HepG2 (cell line): Measurements from ENCODE around the gene PARP8. TPM values are rescaled to one million over a fixed set of nuclear protein-coding genes. Genes with fewer than 3 reads are reported as not detected.

Experiments used
- ATAC-seq: fragments of 200-7000 bp; cut with Tn5 transposase; 3 replicates; pipeline ENCODE4 v1.9.1; 2020; ENCODE audit warnings: mild to moderate bottlenecking, moderate library complexity
- BruUV-seq: library from RNA; stranded (reverse); fragments of 400-500 nt; replicated peaks from 2 replicates; lab custom pipeline; 2021; lab: Mats Ljungman, UMichigan
- CTCF ChIA-PET: fragments of 300-600 bp; formaldehyde crosslinking; extraction: SDS; loops from one replicate; lab custom pipeline; 2021; ENCODE audit warnings: low total read pairs, inconsistent platforms, low intra/inter-chr PET ratio; lab: Yijun Ruan, JAX
- POLR2A ChIA-PET: fragments of 350-600 bp; sonication (Branson Sonifier 250); formaldehyde crosslinking; loops from one replicate; lab custom pipeline; 2020; ENCODE audit warnings: antibody characterized with exemption, inconsistent platforms; lab: Yijun Ruan, JAX
- DNase-seq: peaks from one replicate; pipeline ENCODE4 v3.0.0-alpha.2; 2015; ENCODE audit warnings: low spot score
- FAIRE-seq: peaks from 3 replicates; lab custom pipeline; 2011; peaks lifted over from hg19 to GRCh38; lab: Jason Lieb, UNC
- H2AFZ ChIP-seq: one replicate; pipeline ENCODE4 v1.6.1; 2011; ENCODE audit warnings: low read length, inconsistent platforms
- H3K27ac ChIP-seq: fragments of 300-600 bp; 3 replicates; pipeline ENCODE4 v1.8.0; 2011; ENCODE audit warnings: mixed run types, mild to moderate bottlenecking, mixed read lengths, low read length, inconsistent platforms; ENCODE audit not compliant: insufficient read depth; ENCODE audit errors: extremely low read length
- H3K27me3 ChIP-seq, 2 experiments: fragments of 200-600 bp in 1 of 2; 2 replicates in 1 of 2; 3 replicates in 1 of 2; pipeline versions ENCODE4 v1.6.0 to v1.8.0; 2011; ENCODE audit warnings: low read length in 2 of 2, mild to moderate bottlenecking in 2 of 2, moderate library complexity in 2 of 2, inconsistent platforms in 1 of 2; ENCODE audit not compliant: insufficient read depth in 2 of 2, control insufficient read depth in 1 of 2
- H3K36me3 ChIP-seq, 2 experiments: fragments of 200-600 bp in 1 of 2; replicated peaks in 1 of 2; 2 replicates in 1 of 2; 3 replicates in 1 of 2; pipeline versions ENCODE4 v1.5.1 to v1.8.0; 2011; ENCODE audit warnings: low read length in 2 of 2, inconsistent platforms in 1 of 2; ENCODE audit not compliant: insufficient read depth in 2 of 2, control insufficient read depth in 1 of 2
- H3K4me1 ChIP-seq: 2 replicates; pipeline ENCODE4 v1.5.1; 2012; ENCODE audit warnings: low read length, inconsistent platforms; ENCODE audit not compliant: insufficient read depth
- H3K4me2 ChIP-seq: 2 replicates; pipeline ENCODE4 v1.6.0; 2011; ENCODE audit warnings: low read depth, low read length, inconsistent platforms
- H3K4me3 ChIP-seq, 3 experiments: fragments of 200-600 bp in 1 of 3; sonication (generic), shearing (Covaris generic) in 1 of 3; replicated peaks in 1 of 3; 2 replicates each; pipeline ENCODE4 v1.5.1; 2011 to 2016; ENCODE audit warnings: low read length in 3 of 3, inconsistent platforms in 2 of 3, low read depth in 2 of 3, mild to moderate bottlenecking in 2 of 3, control low read depth in 1 of 3, mixed read lengths in 1 of 3; ENCODE audit not compliant: insufficient read depth in 1 of 3
- H3K79me2 ChIP-seq: one replicate; pipeline ENCODE4 v1.6.1; 2011; ENCODE audit warnings: low read length, inconsistent platforms; ENCODE audit not compliant: insufficient read depth
- H3K9ac ChIP-seq: 2 replicates; pipeline ENCODE4 v1.6.0; 2011; ENCODE audit warnings: mild to moderate bottlenecking, low read depth, low read length, inconsistent platforms; ENCODE audit not compliant: insufficient read depth
- H3K9me3 ChIP-seq: 2 replicates; pipeline ENCODE4 v1.5.1; 2012; ENCODE audit warnings: mild to moderate bottlenecking, low read length
- H4K20me1 ChIP-seq: 2 replicates; pipeline ENCODE4 v1.6.0; 2011; ENCODE audit warnings: inconsistent platforms, mild to moderate bottlenecking, low read length, moderate library complexity; ENCODE audit not compliant: insufficient read depth
- CTCF ChIP-seq: sonication (generic); formaldehyde crosslinking; IDR thresholded peaks from 2 replicates; pipeline ENCODE4 v1.5.0; 2020; ENCODE audit warnings: mild to moderate bottlenecking, missing genetic modification reagents, moderate library complexity
- MXD3 ChIP-seq: IDR thresholded peaks from 2 replicates; pipeline ENCODE4 v1.6.1; 2016; ENCODE audit warnings: mild to moderate bottlenecking, missing biosample characterization, missing genetic modification reagents
- NFIB ChIP-seq: sonication (generic); formaldehyde crosslinking; IDR thresholded peaks from 2 replicates; pipeline ENCODE4 v1.9.0; 2021; ENCODE audit warnings: missing genetic modification reagents, mild to moderate bottlenecking, borderline replicate concordance
- SMC3 ChIP-seq: IDR thresholded peaks from 2 replicates; pipeline ENCODE4 v1.6.1; 2011; ENCODE audit warnings: low read length, improper control_type of control experiment
- SP1 ChIP-seq, 2 experiments: fragments of 450-650 bp in 1 of 2; sonication (generic) in 1 of 2; formaldehyde crosslinking in 1 of 2; IDR thresholded peaks; 2 replicates each; pipeline versions ENCODE4 v1.4.0 to v1.6.1; 2016 to 2020; ENCODE audit warnings: missing genetic modification reagents in 1 of 2
- STAG1 ChIP-seq: sonication (generic); formaldehyde crosslinking; IDR thresholded peaks from 2 replicates; pipeline ENCODE4 v1.4.0; 2020; ENCODE audit warnings: missing genetic modification reagents
- TFAP4 ChIP-seq: sonication (generic); IDR thresholded peaks from 2 replicates; pipeline ENCODE4 v1.6.1; 2016; ENCODE audit warnings: low read depth, borderline replicate concordance
- ZBTB7A ChIP-seq: sonication (generic); formaldehyde crosslinking; IDR thresholded peaks from 2 replicates; pipeline ENCODE4 v1.8.0; 2022; ENCODE audit warnings: mild to moderate bottlenecking, missing genetic modification reagents
- ZNF558 ChIP-seq: sonication (generic); formaldehyde crosslinking; IDR thresholded peaks from 2 replicates; pipeline ENCODE4 v1.9.0; 2022; ENCODE audit warnings: mild to moderate bottlenecking, missing genetic modification reagents, borderline replicate concordance
- ZSCAN29 ChIP-seq: sonication (generic); formaldehyde crosslinking; conservative IDR thresholded peaks from 2 replicates; pipeline ENCODE4 v1.4.0; 2020; ENCODE audit warnings: mild to moderate bottlenecking, missing genetic modification reagents
- WGBS: methylation state at CpG from one replicate; pipeline ENCODE4 v1.1.6; 2017; ENCODE audit warnings: low lambda C conversion rate; 5-methylcytosine and 5-hydroxymethylcytosine counted together
- in situ Hi-C: cut with HindIII; loops from 2 replicates; pipeline ENCODE4 v1.10.0; 2017; ENCODE audit warnings: low pct_unique_long_range_greater_than_20kb; ENCODE audit not compliant: extremely low pct_ligation_motif_present
- intact Hi-C: fragments of 100-400 bp; cut with micrococcal nuclease; formaldehyde crosslinking; loops from one replicate; pipeline ENCODE4 v1.10.0; 2022; ENCODE audit not compliant: unreplicated experiment
- polyA plus RNA-seq, 8 experiments: library from polyadenylated mRNA; depleted of rRNA in 3 of 8; stranded (reverse) in 7 of 8; unstranded in 1 of 8; fragments of >200 nt; fragmentation: Illumina TruSeq in 4 of 8; extraction: Trizol in 4 of 8; gene quantifications; 2 replicates each; pipeline versions ENCODE4 v1.2.1 to v1.2.3, GENCODE V29; 2011 to 2016; ENCODE audit warnings: low read depth in 4 of 8, missing spikeins in 1 of 8, mixed read lengths in 1 of 8; ENCODE audit not compliant: insufficient read depth in 1 of 8
- total RNA-seq, 5 experiments: library from RNA; depleted of rRNA; stranded (reverse); fragments of >200 nt; fragmentation: Illumina TruSeq; extraction: Trizol; gene quantifications; 2 replicates each; pipeline ENCODE4 v1.2.3, GENCODE V29; 2016; ENCODE audit warnings: low read depth in 1 of 5

PARP8 gene
- total and polyA plus RNA-seq, 2 of the 13 experiments (the other 11 are each of a cell fraction or from before 2014, with no cell fraction given) = 0.11 to 0.29 TPM

GRCh38 chr5:50751064-50751657 lies 84.7 kb downstream of the PARP8 start:
- no TSS peak for BruUV-seq
- intact Hi-C loops = no loop called here

More at GRCh38 chr5:50751064-50751657, 84.7 kb downstream of the PARP8 start:
- H3K9me3 ChIP-seq = no peaks in the 10 kb centered on the region
- no peak overlapping the region for H3K9ac ChIP-seq
- 42% methylated on average over 5 of the region's 5 CpGs for WGBS
- H3K27me3 ChIP-seq = no peaks in the 10 kb centered on the region
- no peaks in the 10 kb centered on the region for H3K79me2 ChIP-seq
- no peak overlapping the region for H2AFZ ChIP-seq
- no peaks in the 10 kb centered on the region for H3K36me3 ChIP-seq
- no peak overlapping the region for H3K27ac ChIP-seq
- CTCF ChIA-PET = no interaction called here
- TF ChIP-seq MXD3 (CRISPR knock-in tag) (no peak), ZBTB7A (no peak), SP1 (IDR thresholded peaks at IDR 0.05) (no peak), SP1 (CRISPR knock-in tag; IDR thresholded peaks at IDR 0.05) (no peak), STAG1 (peak; percentile 43), TFAP4 (no peak), ZNF558 (CRISPR knock-in tag) (no peak), ZSCAN29 (CRISPR knock-in tag) (no peak), NFIB (CRISPR knock-in tag) (no peak), SMC3 (peak; percentile 14; the same call in 1 of the 2 replicates), CTCF (CRISPR knock-in tag) (peak; percentile 61)
- no peaks in the 10 kb centered on the region for H3K4me1 ChIP-seq
- peak; percentile 30 for DNase-seq
- no peak for FAIRE-seq
- H4K20me1 ChIP-seq = no peaks in the 10 kb centered on the region
- no peak overlapping the region for H3K4me3 ChIP-seq
- peak; percentile 75 for ATAC-seq
- in situ Hi-C loops = no loop called here
- POLR2A ChIA-PET = no interaction called here
- no peak overlapping the region for H3K4me2 ChIP-seq
